ENCODE data around the gene CDIP1.
A peak's percentile ranks its signal among the peaks of the same experiment; 100 is the strongest.

The CDIP1 gene

GRCh38 chr16:4494746-4495490, 43.7 kb downstream of the CDIP1 start:
- TF ChIP-seq CTCF (IDR thresholded peaks at IDR 0.05; ENCODE audit: low read depth, low read length, missing control alignments) = no peak
- in situ Hi-C loops (cut with HindIII; ENCODE audit: low pct_ligation_motif_present, low sequenced_read_pairs) = no loop called here
- peak; percentile 75 for DNase-seq
- Histone ChIP-seq H3K4me3 (ENCODE audit: low read depth, low read length) (no peak overlapping the region), H3K36me3 (replicated peaks) (peaks cover 2% of the 10 kb centered on the region), H3K27me3 (replicated peaks) (no peaks in the 10 kb centered on the region), H3K27ac (peak overlapping the region; percentile 58)

DNA sequence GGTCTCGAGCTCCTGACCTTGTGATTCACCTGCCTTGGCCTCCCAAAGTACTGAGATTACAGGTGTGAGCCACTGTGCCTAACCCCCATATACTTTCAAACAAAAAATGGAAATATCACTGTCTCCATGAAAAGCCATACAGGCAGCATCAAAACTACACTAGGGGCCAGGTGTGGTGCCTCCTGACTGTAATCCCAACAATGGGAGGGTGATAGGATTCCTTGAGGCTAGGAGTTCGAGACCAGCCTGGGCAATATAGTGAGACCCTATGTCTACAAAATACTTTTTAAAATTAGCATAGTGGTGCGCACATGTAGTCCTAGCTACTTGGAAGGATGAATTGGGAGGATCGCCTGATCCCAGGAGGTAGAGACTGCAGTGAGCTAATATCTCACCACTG, 46.7 kb downstream of the CDIP1 start:
- Histone ChIP-seq H3K4me3 (ENCODE audit: low read depth, low read length) (no peak overlapping the region), H3K27me3 (replicated peaks) (no peaks in the 10 kb centered on the region), H3K27ac (no peak overlapping the region), H3K36me3 (replicated peaks) (peaks cover 2% of the 10 kb centered on the region)
- no peak for TF ChIP-seq CTCF (IDR thresholded peaks at IDR 0.05; ENCODE audit: low read depth, low read length, missing control alignments)
- no peak for DNase-seq
- in situ Hi-C loops (cut with HindIII; ENCODE audit: low pct_ligation_motif_present, low sequenced_read_pairs) = no loop called here

DNA sequence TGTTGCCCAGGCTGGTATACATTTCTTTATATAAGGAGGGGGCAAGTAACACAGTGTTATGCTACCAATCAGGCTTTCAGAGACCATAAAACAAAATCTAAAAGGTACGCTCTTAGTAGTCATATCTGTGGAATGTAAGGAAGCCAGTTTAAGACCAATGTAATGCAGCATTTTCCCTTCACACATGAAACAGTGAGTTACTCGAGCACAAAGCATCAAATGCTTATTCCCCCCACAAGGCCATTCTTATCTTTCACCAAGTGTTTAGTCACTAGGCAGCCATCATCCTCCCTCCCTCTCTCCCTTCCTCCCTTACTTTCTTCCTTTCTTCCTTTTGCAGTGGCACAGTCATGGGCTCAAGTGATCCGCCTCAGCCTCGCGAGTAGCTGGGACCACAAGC, 49.5 kb downstream of the CDIP1 start:
- no peak for TF ChIP-seq CTCF (IDR thresholded peaks at IDR 0.05; ENCODE audit: low read depth, low read length, missing control alignments)
- in situ Hi-C loops (cut with HindIII; ENCODE audit: low pct_ligation_motif_present, low sequenced_read_pairs) = no loop called here
- Histone ChIP-seq H3K27me3 (replicated peaks) (no peaks in the 10 kb centered on the region), H3K27ac (peak overlapping the region; percentile 48), H3K36me3 (replicated peaks) (peaks cover 7% of the 10 kb centered on the region), H3K4me3 (ENCODE audit: low read depth, low read length) (no peak overlapping the region)
- peak; percentile 77 for DNase-seq

- peaks cover 11% of the 10 kb centered on the region for H3K36me3 ChIP-seq (replicated peaks)
- in situ Hi-C loops (cut with HindIII; ENCODE audit: low pct_ligation_motif_present, low sequenced_read_pairs) = no loop called here
- H3K27ac ChIP-seq = peak overlapping the region; percentile 48
- DNase-seq = no peak
- H3K4me3 ChIP-seq (ENCODE audit: low read depth, low read length) = no peak overlapping the region
- no peaks in the 10 kb centered on the region for H3K27me3 ChIP-seq (replicated peaks)
- no peak for TF ChIP-seq CTCF (IDR thresholded peaks at IDR 0.05; ENCODE audit: low read depth, low read length, missing control alignments)
Observed at GRCh38 chr16:4488499-4488967, 50.0 kb downstream of the CDIP1 start.

DNA sequence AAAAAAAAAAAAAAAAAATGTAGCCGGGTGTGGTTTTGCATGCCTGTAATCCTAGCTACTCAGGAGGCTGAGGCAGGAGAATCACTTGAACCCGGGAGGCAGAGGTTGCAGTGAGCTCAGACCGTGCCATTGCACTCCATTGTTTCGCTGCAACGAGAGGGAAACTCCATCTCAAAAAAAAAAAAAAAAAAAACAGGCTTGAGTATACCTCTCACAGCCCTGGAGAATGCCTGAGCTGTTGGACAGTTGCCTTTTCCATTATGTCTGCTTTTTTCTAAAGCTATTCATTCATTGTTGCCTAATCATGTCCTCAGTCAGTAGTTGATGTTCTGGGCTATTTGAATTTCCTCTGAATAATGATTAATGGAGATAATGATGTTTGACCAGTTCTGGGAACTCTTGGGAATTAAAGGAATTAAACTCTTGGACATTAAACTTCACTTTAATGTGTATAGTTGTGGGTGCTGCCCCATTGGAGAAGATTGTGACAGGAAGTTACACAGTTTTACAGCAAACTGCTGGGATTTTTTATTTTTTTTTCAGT, 50.5 kb downstream of the CDIP1 start:
- Histone ChIP-seq H3K27me3 (replicated peaks) (no peaks in the 10 kb centered on the region), H3K4me3 (ENCODE audit: low read depth, low read length) (no peak overlapping the region), H3K36me3 (replicated peaks) (peaks cover 11% of the 10 kb centered on the region), H3K27ac (peak overlapping the region; percentile 48)
- TF ChIP-seq CTCF (IDR thresholded peaks at IDR 0.05; ENCODE audit: low read depth, low read length, missing control alignments) = no peak
- in situ Hi-C loops (cut with HindIII; ENCODE audit: low pct_ligation_motif_present, low sequenced_read_pairs) = no loop called here
- DNase-seq = no peak
